Measurements from ENCODE around the gene POLA2. TPM values are rescaled to one million over a fixed set of nuclear protein-coding genes. Genes with fewer than 3 reads are reported as not detected.

Gene POLA2
- total RNA-seq, 1 donor from 2014 or later = 43.4 TPM

DNA sequence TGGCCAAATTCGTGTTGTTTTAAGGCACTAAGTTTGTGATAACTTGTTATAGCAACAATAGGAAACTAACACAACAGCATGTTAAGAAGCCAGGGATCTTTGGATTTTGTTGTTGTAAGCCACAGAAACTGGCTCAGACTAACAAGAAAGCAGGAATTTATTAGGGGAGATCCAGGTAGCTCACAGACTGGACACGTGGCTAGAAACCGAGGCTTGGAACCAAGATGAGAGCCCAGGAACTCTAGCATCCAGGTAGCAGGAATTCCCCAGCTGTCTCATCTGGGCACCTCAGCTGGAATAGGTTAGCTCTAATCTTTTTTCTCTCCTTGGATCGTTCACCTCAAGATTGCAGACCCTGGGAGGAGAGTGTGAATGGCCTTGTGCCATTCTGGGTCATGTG, 24.9 kb downstream of the POLA2 start:
- H3K27ac Mint-ChIP-seq = no peak overlapping the region
- H3K36me3 Mint-ChIP-seq (ENCODE audit: low read depth) = peaks cover 80% of the 10 kb centered on the region
- H3K9me3 Mint-ChIP-seq = no peaks in the 10 kb centered on the region
- ATAC-seq (ENCODE audit: low read depth) = no peak
- peaks cover 4% of the 10 kb centered on the region for H3K4me1 Mint-ChIP-seq
- CTCF ChIA-PET = interaction anchor here (2.0 kb wide), 1 partner anchor 12 kb away, joined by 4 read pairs; no protein-coding TSS in a partner anchor
- DNase-seq = no peak
- H3K4me3 Mint-ChIP-seq = no peak overlapping the region
- intact Hi-C loops (cut with micrococcal nuclease) = no loop called here
- H3K27me3 Mint-ChIP-seq = no peaks in the 10 kb centered on the region
- POLR2A ChIA-PET = interaction anchor here (0.7 kb wide), 1 partner anchor 25 kb away, joined by 3 read pairs; the partner anchor contains the start of gene POLA2
- TF ChIP-seq, protein P1, sequence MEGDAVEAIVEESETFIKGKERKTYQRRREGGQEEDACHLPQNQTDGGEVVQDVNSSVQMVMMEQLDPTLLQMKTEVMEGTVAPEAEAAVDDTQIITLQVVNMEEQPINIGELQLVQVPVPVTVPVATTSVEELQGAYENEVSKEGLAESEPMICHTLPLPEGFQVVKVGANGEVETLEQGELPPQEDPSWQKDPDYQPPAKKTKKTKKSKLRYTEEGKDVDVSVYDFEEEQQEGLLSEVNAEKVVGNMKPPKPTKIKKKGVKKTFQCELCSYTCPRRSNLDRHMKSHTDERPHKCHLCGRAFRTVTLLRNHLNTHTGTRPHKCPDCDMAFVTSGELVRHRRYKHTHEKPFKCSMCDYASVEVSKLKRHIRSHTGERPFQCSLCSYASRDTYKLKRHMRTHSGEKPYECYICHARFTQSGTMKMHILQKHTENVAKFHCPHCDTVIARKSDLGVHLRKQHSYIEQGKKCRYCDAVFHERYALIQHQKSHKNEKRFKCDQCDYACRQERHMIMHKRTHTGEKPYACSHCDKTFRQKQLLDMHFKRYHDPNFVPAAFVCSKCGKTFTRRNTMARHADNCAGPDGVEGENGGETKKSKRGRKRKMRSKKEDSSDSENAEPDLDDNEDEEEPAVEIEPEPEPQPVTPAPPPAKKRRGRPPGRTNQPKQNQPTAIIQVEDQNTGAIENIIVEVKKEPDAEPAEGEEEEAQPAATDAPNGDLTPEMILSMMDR (IDR thresholded peaks at IDR 0.05) = no peak

DNA sequence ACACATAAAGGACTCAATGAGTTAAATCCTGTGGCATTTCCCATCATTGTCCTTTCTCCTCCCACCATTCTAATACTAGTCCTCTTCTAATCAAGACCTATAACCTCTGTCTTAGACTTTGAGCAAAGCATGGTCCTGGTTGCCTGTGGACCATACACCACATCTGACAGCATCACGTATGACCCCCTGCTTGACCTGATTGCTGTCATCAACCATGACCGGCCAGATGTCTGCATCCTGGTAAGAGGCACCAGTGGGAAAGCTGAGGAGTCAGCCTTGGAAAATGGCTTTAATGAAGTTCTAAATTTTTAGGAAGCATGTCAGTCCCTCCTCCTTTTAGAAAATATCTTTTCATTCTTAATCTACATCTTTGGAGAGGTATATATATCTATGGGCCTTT, 25.8 kb downstream of the POLA2 start:
- peaks cover 4% of the 10 kb centered on the region for H3K4me1 Mint-ChIP-seq
- no peak overlapping the region for H3K4me3 Mint-ChIP-seq
- no peak overlapping the region for H3K27ac Mint-ChIP-seq
- DNase-seq (no peak), ATAC-seq (ENCODE audit: low read depth) (no peak)
- H3K36me3 Mint-ChIP-seq (ENCODE audit: low read depth) = peaks cover 80% of the 10 kb centered on the region
- TF ChIP-seq, protein P1 (IDR thresholded peaks at IDR 0.05) = no peak
- ChIA-PET CTCF (interaction anchor here (2.0 kb wide), 1 partner anchor 12 kb away, joined by 4 read pairs; no protein-coding TSS in a partner anchor), POLR2A (no interaction called here)
- H3K27me3 Mint-ChIP-seq = no peaks in the 10 kb centered on the region
- H3K9me3 Mint-ChIP-seq = no peaks in the 10 kb centered on the region
- intact Hi-C loops (cut with micrococcal nuclease) = no loop called here

DNA sequence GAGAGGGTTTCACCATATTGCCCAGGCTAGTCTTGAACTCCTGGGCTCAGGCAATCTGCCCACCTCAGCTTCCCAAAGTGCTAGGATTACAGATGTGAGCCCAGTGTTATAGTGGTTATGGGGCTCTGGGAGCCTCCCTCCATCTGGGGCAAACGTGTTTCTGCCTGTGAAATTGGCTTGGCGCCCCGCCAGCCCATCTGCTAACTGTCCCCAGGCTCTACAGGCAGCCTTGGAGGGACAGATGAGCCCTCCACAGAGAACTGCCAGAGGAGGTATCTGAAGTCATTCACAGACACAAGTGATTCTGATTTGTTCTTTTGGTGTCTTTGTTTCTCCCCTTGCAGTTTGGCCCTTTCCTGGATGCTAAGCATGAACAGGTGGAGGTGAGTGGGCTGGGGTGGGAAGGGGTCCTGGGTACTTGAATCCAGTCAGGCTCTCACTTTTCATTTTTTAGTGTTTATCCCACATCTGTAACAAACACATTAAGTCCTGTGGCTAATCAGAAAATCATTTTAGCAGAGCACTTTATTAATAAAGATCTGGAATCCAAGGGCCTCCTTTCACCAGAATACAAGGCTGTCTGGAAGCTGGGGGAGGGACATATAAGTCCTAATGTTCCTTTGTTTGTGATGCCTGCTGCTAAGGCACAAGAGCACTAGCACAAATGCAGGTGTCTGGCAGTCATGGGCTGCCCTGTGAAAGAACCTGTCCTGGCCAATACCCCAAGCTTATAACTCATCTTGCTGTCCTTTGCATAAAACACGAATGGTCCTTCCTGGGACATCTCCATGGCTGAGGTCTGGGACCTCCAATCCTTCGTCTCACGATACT, 27.2 kb downstream of the POLA2 start:
- no peaks in the 10 kb centered on the region for H3K4me1 Mint-ChIP-seq
- intact Hi-C loops (cut with micrococcal nuclease) = no loop called here
- H3K27me3 Mint-ChIP-seq = no peaks in the 10 kb centered on the region
- no peak overlapping the region for H3K27ac Mint-ChIP-seq
- peaks cover 84% of the 10 kb centered on the region for H3K36me3 Mint-ChIP-seq (ENCODE audit: low read depth)
- POLR2A ChIA-PET = no interaction called here
- CTCF ChIA-PET = interaction anchor here (0.8 kb wide), 1 partner anchor 41 kb away, joined by 3 read pairs; no protein-coding TSS in a partner anchor
- H3K4me3 Mint-ChIP-seq = no peak overlapping the region
- TF ChIP-seq, protein P1 (IDR thresholded peaks at IDR 0.05) = no peak
- no peak for ATAC-seq (ENCODE audit: low read depth)
- H3K9me3 Mint-ChIP-seq = no peaks in the 10 kb centered on the region
- DNase-seq = no peak

DNA sequence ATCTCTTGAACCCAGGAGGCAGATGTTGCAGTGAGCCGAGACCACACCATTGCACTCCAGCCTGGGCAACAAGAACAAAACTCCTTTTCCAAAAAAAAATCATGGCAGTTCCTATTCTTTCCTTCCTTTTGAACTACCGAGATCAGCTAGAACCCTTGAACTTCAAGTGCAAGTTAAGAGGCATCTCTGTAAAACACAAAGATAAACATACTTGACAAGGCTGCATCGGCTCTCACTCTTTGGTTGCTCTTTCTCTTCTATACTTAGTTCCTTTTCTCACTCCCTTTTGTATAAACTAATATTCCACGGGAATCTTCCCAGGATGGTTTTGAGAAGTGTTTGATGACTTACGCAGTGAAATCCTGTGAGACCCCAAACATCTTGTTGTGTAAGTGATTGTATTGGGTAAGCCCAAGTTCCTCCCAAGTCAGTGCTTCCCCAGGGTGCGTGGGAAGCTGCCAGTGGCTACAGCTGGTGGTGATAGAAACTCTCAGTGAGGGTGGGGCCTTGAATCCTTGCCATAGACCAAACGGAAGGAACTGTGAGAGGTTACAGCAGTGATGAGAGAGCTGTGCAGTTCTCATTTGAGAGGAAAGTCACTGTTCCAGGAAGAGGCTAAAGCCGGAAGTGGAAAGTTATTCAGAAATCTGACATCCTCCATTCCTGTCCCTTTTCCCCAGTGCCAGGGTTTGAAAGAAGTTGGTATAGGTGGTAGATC, 28.8 kb downstream of the POLA2 start:
- DNase-seq (no peak), ATAC-seq (ENCODE audit: low read depth) (no peak)
- no peak overlapping the region for H3K27ac Mint-ChIP-seq
- H3K9me3 Mint-ChIP-seq = no peaks in the 10 kb centered on the region
- no peaks in the 10 kb centered on the region for H3K27me3 Mint-ChIP-seq
- ChIA-PET POLR2A (interaction anchor here (0.8 kb wide), 1 partner anchor 29 kb away, joined by 3 read pairs; the partner anchor contains the start of gene POLA2), CTCF (no interaction called here)
- no peak overlapping the region for H3K4me3 Mint-ChIP-seq
- H3K4me1 Mint-ChIP-seq = no peaks in the 10 kb centered on the region
- H3K36me3 Mint-ChIP-seq (ENCODE audit: low read depth) = peaks cover 91% of the 10 kb centered on the region
- intact Hi-C loops (cut with micrococcal nuclease) = no loop called here
- TF ChIP-seq, protein P1 (IDR thresholded peaks at IDR 0.05) = no peak

DNA sequence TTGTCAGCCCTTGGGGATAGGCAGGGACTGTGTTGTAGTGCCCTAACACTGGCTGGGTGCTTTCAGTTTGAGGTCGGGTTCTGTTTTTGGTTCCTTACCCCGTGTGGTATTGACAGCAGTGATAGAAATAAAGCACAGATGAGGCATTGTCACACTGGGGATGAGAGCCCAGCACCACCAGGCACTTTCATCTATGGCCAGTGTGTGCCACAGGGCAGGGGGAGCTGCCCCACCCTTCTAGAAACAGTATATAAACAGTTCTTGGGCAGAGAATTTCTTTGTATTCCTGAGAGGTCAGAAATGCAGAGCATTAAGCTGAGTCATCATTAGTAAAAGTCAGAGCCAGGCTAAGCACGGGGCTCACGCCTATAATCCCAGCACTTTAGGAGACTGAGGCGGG, 29.9 kb downstream of the POLA2 start:
- DNase-seq (no peak), ATAC-seq (ENCODE audit: low read depth) (no peak)
- Mint-ChIP-seq H3K4me1 (no peaks in the 10 kb centered on the region), H3K9me3 (no peaks in the 10 kb centered on the region), H3K27ac (no peak overlapping the region), H3K4me3 (no peak overlapping the region), H3K36me3 (ENCODE audit: low read depth) (peaks cover 96% of the 10 kb centered on the region), H3K27me3 (no peaks in the 10 kb centered on the region)
- TF ChIP-seq, protein P1 (IDR thresholded peaks at IDR 0.05) = no peak
- intact Hi-C loops (cut with micrococcal nuclease) = no loop called here
- ChIA-PET CTCF (interaction anchor here (1.0 kb wide), 1 partner anchor 24 kb away, joined by 3 read pairs; no protein-coding TSS in a partner anchor), POLR2A (no interaction called here)

Data from activated B cell treated with CpG ODN at 0.5 μM for 24 hours (primary cell).